PFSK-1 (cell line): ENCODE measurements around the gene C6.

Source experiments
- POLR2AphosphoS5 ChIP-seq: IDR thresholded peaks from 2 replicates; pipeline ENCODE4 v1.6.1; 2012; ENCODE audit warnings: low read depth, mild to moderate bottlenecking, control low read depth, low read length, moderate library complexity
- TAF1 ChIP-seq: IDR thresholded peaks from 2 replicates; pipeline ENCODE4 v1.6.1; 2012; ENCODE audit warnings: low read length, control low read depth, borderline replicate concordance; ENCODE audit not compliant: insufficient read depth

GRCh38 chr5:41148448-41148847 is 64.9 kb downstream of the C6 start:
- no peak for TF ChIP-seq TAF1
- no peak for TF ChIP-seq POLR2AphosphoS5
